Thyroid gland (tissue), 4 donors: Measurements from ENCODE around the gene HAND2.

Experiments used
- CTCF ChIP-seq, 6 experiments: fragments of 200-600 bp in 3 of 6; fragments of 450-650 bp in 3 of 6; sonication (generic) in 3 of 6; IDR thresholded peaks; one replicate each; pipeline ENCODE4 v1.5.1; 2016 to 2019; ENCODE audit warnings: antibody characterized with exemption in 6 of 6, mild to moderate bottlenecking in 2 of 6, inconsistent platforms in 1 of 6, moderate library complexity in 1 of 6
- POLR2A ChIP-seq, 2 donors: fragments of 450-650 bp; IDR thresholded peaks; one replicate each; pipeline ENCODE4 v1.6.1; 2017; ENCODE audit warnings: antibody characterized with exemption in 2 of 2, mild to moderate bottlenecking in 2 of 2, moderate library complexity in 1 of 2

GRCh38 chr4:173493041-173493440, 37.0 kb downstream of the HAND2 start:
- TF ChIP-seq CTCF (IDR thresholded peaks at IDR 0.05): no peak
- TF ChIP-seq POLR2A (IDR thresholded peaks at IDR 0.05): no peak
